Vagina (tissue), 2 donors: ENCODE results near the gene ADARB2.

Experiments
- CTCF ChIP-seq, 3 experiments: fragments of 450-650 bp in 2 of 3; fragments of 200-600 bp in 1 of 3; sonication (generic) in 1 of 3; IDR thresholded peaks; one replicate each; pipeline ENCODE4 v1.5.1; 2017 to 2019; ENCODE audit warnings: antibody characterized with exemption in 3 of 3, mild to moderate bottlenecking in 2 of 3, moderate library complexity in 2 of 3
- POLR2AphosphoS5 ChIP-seq, 2 donors: sonication (generic); formaldehyde crosslinking; IDR thresholded peaks; one replicate each; pipeline ENCODE4 v1.9.0; 2017; ENCODE audit warnings: antibody characterized with exemption in 2 of 2, mild to moderate bottlenecking in 2 of 2, low read depth in 1 of 2; ENCODE audit not compliant: insufficient read depth in 1 of 2

GRCh38 chr10:1356349-1356748 lies 381.0 kb downstream of the ADARB2 start:
- TF ChIP-seq CTCF (IDR thresholded peaks at IDR 0.05) (no peak), POLR2AphosphoS5 (IDR thresholded peaks at IDR 0.05; ENCODE audit: insufficient read depth in 1 of 2, low read depth in 1 of 2) (no peak)
